ENCODE results near the gene FRS2.

Gene FRS2

DNA sequence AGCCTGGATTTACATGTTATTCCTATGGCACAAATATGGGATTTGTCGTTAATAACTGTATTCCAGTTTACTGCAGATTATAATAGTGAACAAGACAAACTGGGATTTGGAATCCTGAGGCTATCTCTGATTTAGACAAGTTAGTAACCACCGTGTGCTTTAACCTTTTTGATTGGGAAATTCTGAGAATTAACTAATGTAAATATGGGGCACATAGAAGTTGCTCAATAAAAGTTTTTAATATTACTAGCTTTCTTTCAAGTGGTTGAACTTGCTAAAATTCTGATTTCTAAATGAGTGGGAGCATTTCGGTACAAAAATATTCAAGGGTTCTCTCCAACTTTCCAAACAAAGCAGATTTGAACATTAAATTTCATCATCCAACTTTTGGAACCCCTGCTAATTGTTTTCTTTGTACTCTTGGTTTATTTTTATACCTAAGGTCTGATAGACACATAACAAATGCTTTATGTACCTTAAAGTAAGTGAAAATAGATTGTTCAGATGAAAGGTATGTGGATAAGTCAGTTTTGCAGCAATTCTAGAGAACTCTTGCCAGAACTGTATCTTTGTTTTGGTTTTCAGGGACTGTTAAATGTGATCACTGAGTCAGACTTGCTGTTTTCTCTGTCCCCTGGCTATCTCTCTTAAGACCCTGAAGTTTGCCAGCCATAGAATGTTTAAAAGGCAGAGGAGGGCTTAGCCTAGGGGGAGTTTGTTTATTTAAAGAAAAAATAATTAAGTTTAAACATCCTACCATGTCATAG, 57.5 kb downstream of the FRS2 start:
- peak; percentile 31 for DNase-seq (ENCODE audit: low spot score)

DNA sequence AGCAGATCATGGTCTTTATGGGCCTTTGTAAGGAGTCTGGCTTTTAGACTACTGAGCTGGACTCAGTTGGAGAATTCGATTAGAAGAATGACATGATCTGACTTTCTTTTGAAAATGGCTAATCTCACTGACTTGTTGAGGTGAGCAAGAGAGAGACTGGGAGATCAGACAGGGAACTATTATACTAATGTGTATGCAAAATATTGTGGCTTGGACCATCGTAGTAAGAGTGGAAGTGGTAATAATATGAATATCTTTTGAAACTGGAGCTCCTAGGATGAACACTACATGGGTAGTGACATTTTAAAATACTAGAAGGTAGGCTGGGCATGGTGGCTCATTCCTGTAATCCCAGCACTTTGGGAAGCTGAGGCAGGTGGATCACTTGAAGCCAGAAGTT, 58.8 kb downstream of the FRS2 start:
- DNase-seq (ENCODE audit: low spot score): no peak

DNA sequence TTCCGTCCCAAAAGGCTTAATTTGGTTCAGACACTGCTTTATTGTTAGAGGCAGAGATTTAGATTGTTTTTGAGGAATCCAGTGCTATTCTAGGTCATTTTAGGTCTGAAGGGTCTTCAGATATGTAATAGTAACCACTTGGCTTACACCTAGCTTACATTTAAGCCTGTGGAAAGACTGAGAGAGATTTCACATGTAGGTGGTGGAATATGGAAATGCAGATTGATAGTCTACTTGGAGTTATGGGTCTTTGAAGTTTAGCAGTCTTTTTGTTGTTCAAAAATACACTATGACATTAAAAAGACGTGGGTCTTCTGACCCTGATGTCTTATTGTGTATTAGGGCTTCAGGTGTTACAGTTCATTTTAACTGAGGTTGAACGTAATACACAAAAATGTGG, 63.7 kb downstream of the FRS2 start:
- DNase-seq (ENCODE audit: low spot score): no peak

DNA sequence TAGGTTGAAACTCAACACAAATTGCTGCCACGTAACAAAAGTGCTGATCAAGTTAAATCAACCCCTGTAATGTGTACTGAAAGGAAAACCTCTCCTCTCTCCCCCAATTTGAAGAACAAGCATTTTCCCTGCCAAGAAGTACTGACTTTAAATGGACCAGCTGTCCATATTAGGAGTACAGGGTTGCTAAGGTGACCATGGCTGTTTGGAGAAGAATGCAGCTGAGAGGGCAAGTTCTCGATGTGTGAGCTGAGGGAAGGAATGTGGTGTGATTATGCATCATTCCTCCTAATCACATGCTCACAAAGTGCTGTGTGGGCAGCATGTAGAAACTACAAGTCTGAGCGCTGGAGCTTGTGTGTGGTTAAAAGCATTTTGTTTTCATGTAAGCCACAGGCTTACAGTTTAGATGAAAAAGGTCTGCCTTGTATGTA, 64.2 kb downstream of the FRS2 start:
- peak; percentile 72 for DNase-seq (ENCODE audit: low spot score)

DNA sequence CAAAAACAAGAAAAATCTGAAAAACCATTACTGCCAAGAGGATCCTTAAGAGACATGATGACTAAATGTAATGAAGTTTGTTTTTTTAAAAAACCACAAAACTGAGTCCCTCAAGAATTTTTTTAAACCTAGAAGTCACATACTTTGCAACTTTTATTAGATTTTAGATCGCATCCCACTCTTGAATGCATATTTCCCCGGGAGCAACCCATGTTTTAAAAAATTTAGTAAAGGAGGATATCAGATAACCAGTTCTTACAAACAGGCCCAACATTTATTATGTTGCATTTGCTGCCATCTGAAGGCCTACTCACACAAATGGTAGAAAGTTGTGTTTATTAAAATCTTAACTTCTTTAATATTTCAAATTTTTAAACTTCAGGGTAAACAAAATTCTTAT, 70.8 kb downstream of the FRS2 start:
- no peak for DNase-seq (ENCODE audit: low spot score)

DNA sequence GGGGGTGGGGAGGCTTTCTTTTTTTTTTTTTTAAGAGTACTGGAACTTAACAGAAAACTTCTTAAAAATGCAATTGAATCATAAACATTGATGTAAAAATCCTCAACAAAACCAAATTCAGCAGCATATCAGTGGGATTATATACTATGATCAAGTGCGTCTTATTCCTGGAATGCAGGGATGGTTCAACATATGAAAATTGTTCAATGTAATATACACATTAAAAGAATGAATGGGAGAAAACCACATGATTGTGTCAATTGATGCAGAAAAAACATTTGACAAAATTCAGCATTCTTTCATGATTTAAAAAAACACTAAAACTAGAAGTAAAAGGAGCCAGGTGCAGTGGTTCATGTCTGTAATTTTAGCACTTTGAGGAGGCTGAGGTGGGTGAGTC, 73.9 kb downstream of the FRS2 start:
- no peak for DNase-seq (ENCODE audit: low spot score)

DNA sequence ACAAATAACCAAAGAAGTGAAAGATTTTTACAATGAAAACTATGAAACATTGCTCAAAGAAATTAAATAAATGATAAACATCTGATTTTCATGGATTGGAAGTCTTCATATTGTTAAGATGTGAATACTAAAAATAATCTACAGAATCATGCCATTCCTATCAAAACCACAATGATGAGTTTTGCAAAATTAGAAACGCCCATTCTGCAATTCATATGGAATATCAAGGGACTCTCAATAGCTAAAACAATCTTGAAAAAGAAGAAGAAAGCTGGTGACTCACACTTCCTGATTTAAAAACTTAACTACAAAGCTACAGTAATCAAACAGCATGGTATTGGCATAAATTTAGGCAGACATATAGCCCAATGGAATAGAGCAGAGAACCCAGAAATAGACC, 74.9 kb downstream of the FRS2 start:
- no peak for DNase-seq (ENCODE audit: low spot score)

DNA sequence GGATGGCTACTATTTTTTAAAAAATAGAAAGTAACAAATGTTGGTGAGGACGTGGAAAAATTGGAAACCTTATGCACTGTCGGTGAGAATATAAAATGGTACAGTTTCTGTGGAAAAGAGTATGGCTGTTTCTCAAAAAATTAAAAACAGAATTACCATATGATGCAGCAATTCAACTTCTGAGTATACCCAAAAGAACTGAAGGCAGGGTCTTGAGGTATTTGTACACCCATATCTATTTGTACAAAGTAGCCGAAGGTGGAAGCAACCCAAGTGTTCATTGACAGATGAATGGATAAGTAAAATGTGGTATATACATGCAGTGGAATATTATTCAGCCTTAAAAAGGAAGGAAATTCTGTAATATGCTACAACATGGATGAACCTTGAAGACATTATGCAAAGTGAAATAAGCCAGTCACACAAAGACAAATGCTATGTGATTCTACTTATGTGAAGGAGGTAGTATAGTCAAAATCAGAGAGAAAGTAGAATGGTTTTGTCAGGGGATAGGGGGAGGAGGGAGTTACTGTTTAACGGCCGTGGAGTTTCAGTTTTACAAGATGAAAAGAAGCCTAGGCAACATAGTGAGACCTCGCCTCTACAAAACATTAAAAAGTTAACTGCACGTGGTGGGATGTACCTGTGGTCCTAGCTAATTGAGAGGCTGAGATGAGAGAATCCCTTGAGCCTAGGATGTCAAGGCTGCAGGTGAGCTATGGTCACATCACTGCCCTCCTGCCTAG, 76.7 kb downstream of the FRS2 start:
- DNase-seq (ENCODE audit: low spot score): peak; percentile 68

DNA sequence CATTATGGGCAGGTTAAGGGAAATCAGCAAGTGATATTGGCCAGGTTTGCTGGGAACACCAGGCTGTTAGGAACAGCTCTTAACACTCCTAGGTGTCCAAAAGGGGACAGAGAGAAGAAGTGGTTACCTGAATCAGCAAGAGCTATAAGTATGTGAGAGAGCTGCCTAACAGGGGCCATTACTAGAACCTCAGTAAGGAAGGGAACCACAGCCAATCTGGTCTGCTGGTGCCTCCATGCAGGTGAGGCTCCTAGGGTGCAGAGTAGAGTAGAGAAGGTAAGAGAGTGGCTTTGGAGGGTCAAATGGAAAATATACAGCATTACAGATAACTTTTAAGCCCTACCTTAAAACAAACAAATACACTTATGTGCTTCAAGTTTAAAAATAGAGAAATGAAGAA, 78.5 kb downstream of the FRS2 start:
- no peak for DNase-seq (ENCODE audit: low spot score)

DNA sequence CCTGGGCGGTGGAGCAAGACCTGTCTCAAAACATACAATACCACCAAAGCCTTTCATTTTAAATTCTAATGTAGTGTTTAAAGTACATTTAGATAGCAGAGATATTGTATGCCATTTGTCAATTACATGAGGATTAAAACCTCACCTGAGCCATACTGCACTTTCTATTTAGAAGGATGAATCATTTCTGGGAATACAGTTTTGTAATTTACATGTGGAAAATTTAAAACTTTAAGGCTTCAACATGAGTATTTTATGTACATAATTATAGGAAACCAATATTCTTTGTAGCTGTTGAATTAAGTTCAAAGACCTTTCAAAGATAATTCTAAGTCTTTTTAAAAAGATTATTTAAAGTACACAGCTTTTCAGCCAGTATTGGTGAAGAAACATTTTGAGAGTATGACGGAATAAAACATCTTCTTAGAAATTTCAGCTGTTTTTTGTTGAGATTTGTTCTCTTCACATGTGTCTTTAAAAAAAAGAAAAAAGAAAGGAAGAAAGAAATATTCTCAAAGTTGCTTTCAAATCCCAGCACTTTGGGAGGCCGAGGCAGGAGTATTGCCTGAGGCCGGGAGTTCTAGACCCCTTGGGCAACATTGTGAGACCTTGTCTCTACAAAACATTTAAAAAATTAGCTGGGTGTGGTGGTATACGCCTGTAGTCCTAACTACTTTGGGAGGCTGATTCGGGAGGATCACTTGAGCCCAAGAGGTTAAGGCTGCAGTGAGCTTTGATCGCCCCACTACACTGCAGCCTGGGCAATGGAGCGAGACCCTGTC, 80.6 kb downstream of the FRS2 start:
- no peak for DNase-seq (ENCODE audit: low spot score)

DNA sequence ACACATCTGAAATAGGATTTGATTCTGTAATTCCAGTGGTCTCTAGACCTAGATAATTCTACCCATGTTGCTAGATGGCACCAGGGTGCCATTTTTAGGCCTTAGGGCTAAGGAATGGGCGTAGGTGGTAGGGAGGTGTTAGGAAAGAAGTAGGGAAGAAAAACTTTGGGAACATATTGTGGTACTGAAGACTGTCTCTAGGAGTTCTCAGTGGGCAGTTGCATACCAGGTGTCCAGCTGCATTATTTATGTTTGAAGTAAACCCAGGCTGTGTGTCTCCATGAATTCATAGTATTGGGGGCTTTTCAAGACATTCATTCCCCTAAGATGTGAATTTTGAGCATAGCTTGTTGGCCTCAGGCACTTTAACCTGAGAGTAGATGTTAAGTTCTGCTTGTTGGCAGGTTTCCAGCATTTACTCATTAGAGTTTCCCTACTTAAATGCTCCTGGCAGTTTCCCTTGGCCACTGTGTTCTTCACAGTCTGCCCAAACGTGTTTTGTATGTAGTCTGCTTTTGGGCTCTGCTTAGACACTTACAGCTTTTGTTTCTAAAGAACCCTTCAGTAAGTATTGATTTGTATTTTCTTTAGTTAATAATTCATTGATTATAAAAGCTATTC, 83.5 kb downstream of the FRS2 start:
- no peak for DNase-seq (ENCODE audit: low spot score)

DNA sequence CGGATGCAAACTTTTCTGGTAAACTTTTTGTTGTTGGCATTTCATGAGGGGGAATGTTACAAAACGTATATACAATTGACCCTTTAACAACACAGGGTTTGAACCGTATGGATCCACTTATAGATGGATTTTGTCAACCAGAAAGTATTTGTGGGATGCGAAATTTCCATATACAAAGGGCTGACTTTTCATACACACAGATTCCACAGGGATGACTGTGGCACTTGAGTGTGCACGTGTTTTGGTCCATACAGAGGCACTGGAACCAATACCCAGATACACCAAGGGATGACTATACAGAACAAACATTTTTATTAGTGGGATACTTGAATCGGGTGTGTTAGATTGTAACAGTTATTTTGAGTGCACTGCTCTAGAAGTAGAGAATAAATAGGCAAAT, 85.3 kb downstream of the FRS2 start:
- no peak for DNase-seq (ENCODE audit: low spot score)

DNA sequence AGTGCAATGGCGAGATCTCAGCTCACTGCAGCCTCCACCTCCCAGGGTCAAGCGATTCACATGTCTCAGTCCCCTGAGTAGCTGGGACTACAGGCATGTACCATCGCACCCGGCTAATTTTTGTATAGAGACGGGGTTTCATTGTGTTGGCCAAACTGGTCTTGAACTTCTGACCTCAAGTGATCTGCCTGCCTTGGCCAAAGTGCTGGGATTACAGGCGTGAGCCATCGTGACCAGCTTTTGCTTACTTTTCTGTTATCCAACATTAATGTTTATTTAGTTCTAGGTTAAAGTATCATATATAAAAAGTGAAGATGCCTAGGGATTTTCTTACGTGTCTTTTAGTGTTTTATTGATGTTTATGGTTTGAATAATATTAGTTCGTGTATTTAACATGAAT, 86.2 kb downstream of the FRS2 start:
- no peak for DNase-seq (ENCODE audit: low spot score)

DNA sequence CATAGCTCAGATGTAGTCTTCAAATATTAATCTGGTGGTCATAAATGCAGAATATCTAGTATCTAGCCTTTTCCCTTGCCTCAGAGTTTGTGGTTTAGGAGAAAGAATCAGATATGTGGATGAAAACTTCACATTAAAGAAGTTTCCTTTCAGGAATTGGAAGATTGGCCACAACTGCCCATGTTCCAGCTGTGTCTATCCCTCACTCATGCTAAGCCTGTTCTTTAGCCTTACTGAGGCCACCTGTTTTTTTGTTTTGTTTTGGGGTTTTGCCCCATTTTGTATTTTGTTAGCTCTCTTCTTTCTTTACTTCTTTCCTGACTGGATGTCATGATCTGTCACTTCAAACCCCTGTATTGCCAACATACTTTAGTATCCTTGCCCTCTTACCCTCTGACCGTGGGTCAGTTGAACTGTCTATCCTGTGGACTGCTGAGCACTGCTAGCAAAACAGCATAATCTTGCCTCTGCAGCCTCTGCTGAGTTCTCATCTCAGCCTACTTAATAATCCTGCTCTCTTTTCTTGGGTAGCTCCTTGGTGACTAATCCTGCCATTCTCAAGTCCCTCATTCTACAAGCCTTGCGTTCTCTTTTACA, 93.1 kb downstream of the FRS2 start:
- no peak for DNase-seq (ENCODE audit: low spot score)

DNA sequence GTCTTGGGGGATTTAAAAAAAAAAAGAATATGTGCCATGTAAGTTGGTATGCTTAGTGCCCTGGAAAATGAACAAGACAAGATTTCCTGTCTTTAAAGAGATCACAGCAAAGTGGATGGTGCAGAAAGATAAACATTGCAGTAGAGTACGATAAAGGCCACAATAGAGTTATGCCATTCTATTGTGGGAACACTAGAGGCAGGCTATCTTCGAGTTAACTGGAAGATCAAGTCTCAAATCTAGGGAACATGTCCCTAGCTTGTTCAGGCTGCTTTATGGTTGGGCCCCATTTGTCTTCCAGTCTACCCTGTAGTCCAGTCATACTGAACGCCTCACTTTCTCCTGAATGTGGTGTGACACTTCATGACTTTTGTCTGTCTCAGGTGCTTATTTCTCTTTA, 96.4 kb downstream of the FRS2 start:
- no peak for DNase-seq (ENCODE audit: low spot score)

DNA sequence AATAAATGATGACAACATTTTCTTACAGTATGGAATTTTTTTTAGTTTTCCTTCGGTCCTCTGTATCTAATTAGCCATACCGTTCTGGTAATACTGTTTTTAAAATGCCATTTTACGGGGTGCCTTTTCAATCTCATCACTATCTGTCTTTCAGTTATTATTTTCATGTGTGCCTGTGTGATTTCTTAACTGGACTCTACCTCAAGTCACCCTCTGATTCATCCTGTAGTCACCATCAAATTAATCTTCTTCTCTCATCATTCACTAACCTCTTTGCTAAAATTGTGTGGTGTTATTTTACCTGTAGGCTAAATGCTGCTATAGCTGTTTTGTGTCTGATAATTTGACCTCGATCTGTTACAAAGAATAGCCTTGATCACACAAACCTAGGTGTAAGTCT, 99.0 kb downstream of the FRS2 start:
- no peak for DNase-seq (ENCODE audit: low spot score)

DNA sequence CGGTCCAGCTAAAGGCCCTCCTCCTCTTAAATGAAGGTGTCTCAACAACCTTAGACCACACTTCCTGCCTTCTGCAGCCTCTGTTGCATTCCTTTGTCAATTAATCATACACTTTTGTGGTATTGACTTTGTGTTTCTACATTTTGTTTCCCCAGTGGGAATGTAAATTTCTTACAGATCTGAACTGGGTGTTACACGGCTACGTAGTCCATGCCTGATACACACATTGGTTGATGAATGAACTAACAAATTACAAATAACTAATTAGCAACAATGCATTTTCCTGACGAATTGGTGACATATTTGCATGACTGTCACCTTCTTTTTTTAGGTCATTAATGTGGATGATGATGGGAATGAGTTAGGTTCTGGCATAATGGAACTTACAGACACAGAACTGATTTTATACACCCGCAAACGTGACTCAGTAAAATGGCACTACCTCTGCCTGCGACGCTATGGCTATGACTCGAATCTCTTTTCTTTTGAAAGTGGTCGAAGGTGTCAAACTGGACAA, 99.9 kb downstream of the FRS2 start:
- DNase-seq (ENCODE audit: low spot score): no peak

DNA sequence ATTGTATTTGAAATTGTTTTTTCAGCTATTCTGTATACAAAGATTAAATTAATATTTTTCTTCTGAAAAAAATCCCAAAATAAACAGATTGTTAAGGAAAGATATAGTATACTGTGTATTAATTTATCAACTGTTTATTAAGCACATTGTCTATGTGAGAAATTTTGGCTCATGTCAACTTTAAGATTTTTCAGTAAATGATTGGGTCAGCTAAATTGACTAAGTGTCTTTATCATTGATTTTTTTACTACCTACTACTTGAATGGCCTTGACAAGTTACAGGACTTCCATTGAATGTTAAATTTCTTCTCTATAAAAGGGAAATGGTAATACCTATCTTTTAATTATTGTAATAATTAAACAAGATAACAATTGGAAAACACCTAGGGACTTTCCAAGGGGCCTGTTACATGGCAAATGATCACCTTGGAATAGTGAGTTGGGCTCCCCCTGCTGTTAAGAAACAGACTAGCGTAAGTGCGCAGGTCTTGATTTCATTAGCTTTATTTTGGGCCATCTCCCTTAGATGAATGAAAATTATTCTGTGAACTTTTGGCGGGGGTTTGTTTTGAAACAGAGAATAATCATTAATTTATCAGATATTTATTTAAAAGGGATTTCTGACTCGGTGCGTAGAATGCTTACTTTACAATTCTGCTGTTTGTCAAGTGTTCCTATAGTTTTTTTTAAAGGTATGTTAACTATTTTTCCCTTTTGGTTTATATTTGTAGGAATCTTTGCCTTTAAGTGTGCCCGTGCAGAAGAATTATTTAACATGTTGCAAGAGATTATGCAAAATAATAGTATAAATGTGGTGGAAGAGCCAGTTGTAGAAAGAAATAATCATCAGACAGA, 100.6 kb downstream of the FRS2 start:
- DNase-seq (ENCODE audit: low spot score): peak; percentile 65

DNA sequence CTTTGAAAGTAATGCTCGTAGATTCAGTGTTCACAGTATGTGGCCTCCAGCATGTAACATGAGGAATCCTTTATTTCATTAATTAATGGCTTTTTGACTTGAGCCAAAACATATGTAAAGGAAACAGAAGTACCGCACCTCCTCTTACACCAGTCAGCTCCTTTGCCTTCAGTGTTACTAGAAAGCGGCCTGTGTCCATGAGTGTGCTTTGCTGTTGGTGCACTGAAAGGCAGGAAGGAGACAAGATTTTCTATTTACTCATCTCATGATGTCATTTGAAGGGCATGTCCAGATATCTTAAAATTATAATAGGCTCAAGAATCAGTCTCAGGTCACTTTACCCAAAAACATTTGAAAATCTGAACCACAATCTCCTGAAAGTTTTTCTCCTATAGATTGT, 105.2 kb downstream of the FRS2 start:
- DNase-seq (ENCODE audit: low spot score): no peak

DNA sequence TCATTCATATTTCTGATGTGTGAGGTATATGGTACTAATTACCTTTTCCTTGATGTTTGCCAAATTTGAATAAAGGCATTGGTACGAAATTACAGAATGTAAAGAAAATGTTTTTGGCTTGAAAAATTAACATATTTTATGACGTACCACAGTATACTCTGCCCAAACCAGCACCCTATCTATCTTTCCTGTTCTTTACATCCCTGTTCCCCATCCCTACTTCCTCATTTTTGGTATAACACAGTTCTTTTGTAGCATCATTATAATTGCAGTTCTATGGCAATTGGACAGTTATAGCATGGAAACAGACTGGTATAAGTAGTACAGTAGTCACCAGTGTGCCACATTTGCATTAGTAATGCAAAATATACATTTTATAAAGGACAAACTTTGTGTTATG, 108.1 kb downstream of the FRS2 start:
- DNase-seq (ENCODE audit: low spot score): no peak

DNA sequence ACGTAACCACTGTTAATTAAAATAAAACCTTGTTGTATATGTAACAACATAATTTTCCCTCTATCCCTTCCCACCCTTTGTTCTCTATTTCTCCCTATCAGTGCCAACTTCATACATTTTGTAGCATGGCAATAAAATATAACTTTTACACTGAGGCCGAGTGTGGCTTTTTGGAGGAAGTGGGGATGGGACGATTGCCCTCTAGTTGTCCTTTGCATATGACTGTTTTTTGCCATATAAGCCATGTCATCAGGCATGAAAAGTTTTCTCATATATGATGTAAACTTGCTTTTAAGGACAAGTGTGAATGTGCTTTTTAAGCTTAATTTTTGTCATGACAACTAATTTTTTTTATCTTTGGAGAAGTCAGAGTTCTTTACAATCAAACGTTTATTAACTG, 108.8 kb downstream of the FRS2 start:
- no peak for DNase-seq (ENCODE audit: low spot score)

Measured in activated CD4-positive, alpha-beta T cell treated with anti-CD3 and anti-CD28 coated beads, Interleukin-2, Interleukin-4, amounts not matched to agents 100 ng/mL and 50 ng/mL, durations not matched to agents 16 hours and 8 hours (primary cell).